Sigmoid colon (tissue), 7 donors: ENCODE measurements around the gene E2F2. TPM values are rescaled to one million over a fixed set of nuclear protein-coding genes. Genes with fewer than 3 reads are reported as not detected.
"Not testable (repeated sequence)": the region's sequence is repeated elsewhere in the genome, so short reads cannot be mapped to it uniquely, and the experiment has no call there.

Source experiments
- DNase-seq: peaks from one replicate; pipeline ENCODE4 v3.0.0-alpha.2; 2019
- H3K27ac ChIP-seq, 4 donors: fragments of 200-600 bp; sonication (generic); one replicate each; pipeline ENCODE4 v1.5.1; 2016 to 2019; ENCODE audit warnings: mild to moderate bottlenecking in 1 of 4
- H3K27me3 ChIP-seq, 3 donors: fragments of 200-600 bp; sonication (generic); one replicate each; pipeline ENCODE4 v1.5.1; 2019; ENCODE audit warnings: mild to moderate bottlenecking in 1 of 3
- H3K36me3 ChIP-seq, 4 donors: fragments of 200-600 bp; sonication (generic); one replicate each; pipeline ENCODE4 v1.5.1; 2016 to 2019
- H3K4me1 ChIP-seq, 4 donors: fragments of 200-600 bp; sonication (generic); one replicate each; pipeline ENCODE4 v1.5.1; 2017 to 2019
- H3K4me3 ChIP-seq, 4 donors: fragments of 200-600 bp; sonication (generic); one replicate each; pipeline ENCODE4 v1.5.1; 2017 to 2019; ENCODE audit warnings: mild to moderate bottlenecking in 2 of 4, moderate library complexity in 1 of 4
- H3K9me3 ChIP-seq, 4 donors: fragments of 200-600 bp in 3 of 4; sonication (generic) in 3 of 4; one replicate each; pipeline versions ENCODE4 v1.5.1 to v1.6.1; 2013 to 2019
- EP300 ChIP-seq, 4 donors: sonication (generic); formaldehyde crosslinking; IDR thresholded peaks; one replicate each; pipeline ENCODE4 v1.6.1; 2017; ENCODE audit warnings: antibody characterized with exemption in 4 of 4
- POLR2A ChIP-seq, 2 donors: fragments of 450-650 bp; IDR thresholded peaks; one replicate each; pipeline ENCODE4 v1.6.1; 2016; ENCODE audit warnings: antibody characterized with exemption in 2 of 2, mild to moderate bottlenecking in 2 of 2, moderate library complexity in 2 of 2
- POLR2AphosphoS5 ChIP-seq, 4 donors: sonication (generic); formaldehyde crosslinking; IDR thresholded peaks; one replicate each; pipeline ENCODE4 v1.6.1; 2017; ENCODE audit warnings: antibody characterized with exemption in 4 of 4
- WGBS, 2 donors: extraction: QIAGEN DNeasy Blood & Tissue Kit; methylation state at CpG; one replicate each; pipeline ENCODE4 v1.1.7; 2013; 5-methylcytosine and 5-hydroxymethylcytosine counted together
- intact Hi-C: fragments of 100-400 bp; cut with DNase I; formaldehyde crosslinking; loops from one replicate; pipeline ENCODE4 v1.15.1; 2023
- polyA plus RNA-seq, 3 donors: library from polyadenylated mRNA; stranded (reverse); fragments of 200-250 nt; gene quantifications; one replicate each; pipeline ENCODE4 v1.2.3, GENCODE V29; 2013
- total RNA-seq, 4 donors: library from RNA; depleted of rRNA; stranded (reverse); fragments of >200 nt; gene quantifications; one replicate each; pipeline ENCODE4 v1.1.0, GENCODE V29; 2016
- TF ChIP-seq, protein P1 (sequence below), 4 experiments: fragments of 450-650 bp in 3 of 4; fragments of 200-600 bp in 1 of 4; IDR thresholded peaks; one replicate each; pipeline ENCODE4 v1.5.1; 2016 to 2019; ENCODE audit warnings: antibody characterized with exemption in 4 of 4, mild to moderate bottlenecking in 3 of 4, moderate library complexity in 2 of 4
- donor health status: healthy with polysubstance abuse.
- donor health status: Bipolar disorder and iron deficiency.
- donor health status: healthy.

The E2F2 gene
- total and polyA plus RNA-seq, 7 donors = 0.14 to 10.6 (median 2.4) TPM; not detected in 2

DNA sequence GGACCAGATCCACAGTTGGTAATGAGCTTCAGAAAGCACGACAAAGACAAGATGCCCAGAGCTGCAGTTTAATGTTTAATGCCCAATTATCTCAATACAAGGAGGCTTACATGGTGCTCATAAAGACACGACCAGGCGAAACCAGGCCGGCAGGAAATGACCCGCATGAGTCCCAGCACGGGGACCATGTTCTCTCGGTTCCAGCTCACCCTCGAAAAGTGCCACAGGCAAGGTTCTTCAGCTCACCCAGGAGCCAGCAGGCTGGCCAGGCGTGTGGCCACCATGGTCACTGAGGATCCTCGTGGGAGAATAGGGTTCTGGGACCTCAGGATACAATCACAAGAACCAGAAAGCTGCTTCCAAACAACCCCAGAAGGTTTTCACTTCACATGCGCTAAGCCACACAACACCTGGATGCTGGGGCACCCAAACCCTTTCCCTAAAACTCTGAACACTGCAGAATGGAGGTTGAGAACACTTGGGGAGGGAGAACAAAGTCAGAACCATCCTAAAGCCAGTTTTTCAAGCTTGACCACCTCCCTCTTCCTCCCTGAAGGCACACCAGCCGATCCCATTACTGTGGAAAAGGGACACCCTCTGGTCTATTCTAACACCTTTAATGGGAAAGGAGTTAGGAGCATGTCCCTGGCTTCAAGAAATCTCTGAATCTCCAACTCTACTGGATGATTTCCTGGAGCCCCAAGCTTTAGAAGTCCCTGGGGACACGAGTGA is 24.5 kb downstream of the E2F2 start:
- DNase-seq = no peak
- H3K27ac ChIP-seq = no peak overlapping the region
- WGBS, 2 donors = 86 to 89% methylated on average over 13 of the region's 13 CpGs
- no peak overlapping the region for H3K4me3 ChIP-seq
- no peaks in the 10 kb centered on the region for H3K36me3 ChIP-seq
- no peak for TF ChIP-seq POLR2AphosphoS5 (IDR thresholded peaks at IDR 0.05)
- no peak for TF ChIP-seq EP300 (IDR thresholded peaks at IDR 0.05)
- TF ChIP-seq POLR2A (IDR thresholded peaks at IDR 0.05) = no peak
- TF ChIP-seq, protein P1, sequence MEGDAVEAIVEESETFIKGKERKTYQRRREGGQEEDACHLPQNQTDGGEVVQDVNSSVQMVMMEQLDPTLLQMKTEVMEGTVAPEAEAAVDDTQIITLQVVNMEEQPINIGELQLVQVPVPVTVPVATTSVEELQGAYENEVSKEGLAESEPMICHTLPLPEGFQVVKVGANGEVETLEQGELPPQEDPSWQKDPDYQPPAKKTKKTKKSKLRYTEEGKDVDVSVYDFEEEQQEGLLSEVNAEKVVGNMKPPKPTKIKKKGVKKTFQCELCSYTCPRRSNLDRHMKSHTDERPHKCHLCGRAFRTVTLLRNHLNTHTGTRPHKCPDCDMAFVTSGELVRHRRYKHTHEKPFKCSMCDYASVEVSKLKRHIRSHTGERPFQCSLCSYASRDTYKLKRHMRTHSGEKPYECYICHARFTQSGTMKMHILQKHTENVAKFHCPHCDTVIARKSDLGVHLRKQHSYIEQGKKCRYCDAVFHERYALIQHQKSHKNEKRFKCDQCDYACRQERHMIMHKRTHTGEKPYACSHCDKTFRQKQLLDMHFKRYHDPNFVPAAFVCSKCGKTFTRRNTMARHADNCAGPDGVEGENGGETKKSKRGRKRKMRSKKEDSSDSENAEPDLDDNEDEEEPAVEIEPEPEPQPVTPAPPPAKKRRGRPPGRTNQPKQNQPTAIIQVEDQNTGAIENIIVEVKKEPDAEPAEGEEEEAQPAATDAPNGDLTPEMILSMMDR (IDR thresholded peaks at IDR 0.05) = no peak
- intact Hi-C loops = no loop called here
- no peaks in the 10 kb centered on the region for H3K27me3 ChIP-seq
- no peaks in the 10 kb centered on the region for H3K4me1 ChIP-seq
- H3K9me3 ChIP-seq = no peaks in the 10 kb centered on the region

DNA sequence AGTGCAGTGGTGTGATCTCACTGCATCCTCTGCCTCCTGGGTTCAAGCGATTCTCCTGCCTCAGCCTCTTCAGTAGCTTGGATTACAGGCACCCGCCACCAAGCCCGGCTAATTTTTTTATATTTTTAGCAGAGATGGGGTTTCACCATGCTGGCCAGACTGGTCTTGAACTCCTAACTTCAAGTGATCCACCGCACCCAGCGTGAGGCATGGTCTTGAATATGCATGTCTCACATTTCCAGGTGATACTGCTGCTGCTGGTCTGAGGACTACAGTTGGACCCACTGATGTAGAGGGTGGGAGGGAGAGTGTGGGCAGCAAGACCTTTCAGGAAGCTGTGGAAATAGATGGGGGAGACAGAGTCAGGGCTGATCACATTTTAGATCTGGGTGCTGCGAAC is 25.2 kb downstream of the E2F2 start:
- 96 to 97% methylated on average over 6 of the region's 6 CpGs for WGBS, 2 donors
- H3K9me3 ChIP-seq = no peaks in the 10 kb centered on the region
- no peak overlapping the region for H3K4me3 ChIP-seq

DNA sequence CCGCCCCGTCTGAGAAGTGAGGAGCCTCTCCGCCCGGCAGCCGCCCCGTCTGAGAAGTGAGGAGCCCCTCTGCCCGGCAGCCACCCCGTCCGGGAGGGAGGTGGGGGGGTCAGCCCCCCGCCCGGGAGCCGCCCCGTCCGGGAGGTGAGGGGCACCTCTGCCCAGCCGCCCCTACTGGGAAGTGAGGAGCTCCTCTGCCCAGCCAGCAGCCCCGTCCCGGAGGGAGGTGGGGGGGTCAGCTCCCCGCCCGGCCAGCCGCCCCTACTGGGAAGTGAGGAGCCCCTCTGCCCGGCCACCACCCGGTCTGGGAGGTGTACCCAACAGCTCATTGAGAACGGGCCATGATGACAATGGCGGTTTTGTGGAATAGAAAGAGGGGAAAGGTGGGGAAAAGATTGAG is 26.9 kb downstream of the E2F2 start:
- 78 to 83% methylated on average over 24 of the region's 24 CpGs for WGBS, 2 donors
- H3K9me3 ChIP-seq, DNase-seq, H3K27me3 ChIP-seq, H3K4me3 ChIP-seq, intact Hi-C loops, H3K27ac ChIP-seq, H3K36me3 ChIP-seq, H3K4me1 ChIP-seq: not testable (repeated sequence)

More for the DNA sequence above, 25.2 kb downstream of the E2F2 start:
- H3K36me3 ChIP-seq = no peaks in the 10 kb centered on the region
- intact Hi-C loops = no loop called here
- no peaks in the 10 kb centered on the region for H3K4me1 ChIP-seq
- DNase-seq = no peak
- H3K27me3 ChIP-seq = no peaks in the 10 kb centered on the region
- H3K27ac ChIP-seq = no peak overlapping the region
- TF ChIP-seq EP300 (IDR thresholded peaks at IDR 0.05) = no peak
- TF ChIP-seq, protein P1 (IDR thresholded peaks at IDR 0.05) = no peak
- TF ChIP-seq POLR2AphosphoS5 (IDR thresholded peaks at IDR 0.05) = no peak
- TF ChIP-seq POLR2A (IDR thresholded peaks at IDR 0.05) = no peak

DNA sequence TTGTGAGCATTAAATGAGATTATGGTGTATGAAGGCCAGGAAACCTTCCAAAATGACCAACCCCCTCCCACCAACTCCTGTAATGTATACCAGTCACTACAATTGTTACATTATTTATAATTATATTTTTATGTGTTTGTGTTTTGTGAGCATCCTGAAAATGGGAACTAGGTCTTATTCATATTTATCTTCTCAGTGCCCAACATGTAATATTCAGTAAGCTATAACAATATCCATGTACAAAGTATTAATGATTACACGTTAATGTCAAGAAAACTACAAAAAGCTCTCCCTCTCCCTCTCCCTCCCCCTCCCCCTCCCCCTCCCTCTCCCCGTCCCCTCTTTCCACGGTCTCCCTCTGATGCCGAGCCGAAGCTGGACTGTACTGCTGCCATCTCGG is 28.1 kb downstream of the E2F2 start:
- Histone ChIP-seq H3K9me3 (no peaks in the 10 kb centered on the region), H3K27me3 (no peaks in the 10 kb centered on the region), H3K4me3 (no peak overlapping the region), H3K27ac (no peak overlapping the region), H3K36me3 (no peaks in the 10 kb centered on the region), H3K4me1 (no peaks in the 10 kb centered on the region)
- WGBS, 2 donors = 84 to 88% methylated on average over 5 to 6 of the region's 6 CpGs
- TF ChIP-seq POLR2A (IDR thresholded peaks at IDR 0.05) (no peak), POLR2AphosphoS5 (IDR thresholded peaks at IDR 0.05) (no peak), EP300 (IDR thresholded peaks at IDR 0.05) (no peak)
- TF ChIP-seq, protein P1 (IDR thresholded peaks at IDR 0.05) = no peak
- DNase-seq = no peak
- intact Hi-C loops = no loop called here

DNA sequence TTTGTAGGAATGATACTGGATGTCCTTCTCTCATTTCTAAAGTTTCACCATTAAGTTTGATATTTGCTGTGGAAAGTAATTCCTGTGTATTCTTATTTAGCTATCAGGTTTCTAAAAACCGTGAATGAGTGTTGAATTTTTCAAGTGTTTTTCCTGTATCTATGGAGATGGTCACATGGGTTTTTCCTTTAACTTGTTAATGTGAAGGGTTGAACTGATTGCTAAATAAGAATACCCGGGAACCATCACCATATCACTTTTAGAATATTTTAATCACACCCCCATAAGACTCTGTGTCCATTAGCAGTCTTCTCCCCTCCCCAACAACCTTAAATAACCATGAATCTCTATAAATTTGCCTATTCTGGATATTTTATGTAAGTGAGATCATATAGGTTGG is 30.6 kb downstream of the E2F2 start:
- Histone ChIP-seq H3K4me1 (peaks cover 0 to 5% (median 0%) of the 10 kb centered on the region in 4 donors), H3K4me3 (no peak overlapping the region), H3K36me3 (no peaks in the 10 kb centered on the region), H3K9me3 (no peaks in the 10 kb centered on the region), H3K27me3 (no peaks in the 10 kb centered on the region), H3K27ac (no peak overlapping the region)
- DNase-seq = no peak
- no peak for TF ChIP-seq POLR2A (IDR thresholded peaks at IDR 0.05)
- TF ChIP-seq EP300 (IDR thresholded peaks at IDR 0.05) = no peak
- TF ChIP-seq, protein P1 (IDR thresholded peaks at IDR 0.05) = no peak
- intact Hi-C loops = no loop called here
- WGBS, 2 donors = 9 to 45% methylated on average over 2 of the region's 2 CpGs
